Esophagus squamous epithelium (tissue), 5 donors: ENCODE results near the gene CLCN1. TPM values are rescaled to one million over a fixed set of nuclear protein-coding genes. Genes with fewer than 3 reads are reported as not detected.

ENCODE experiments used
- DNase-seq: peaks from one replicate; lab custom pipeline; 2025; lab: John Stamatoyannopoulos, UW
- H3K27ac ChIP-seq, 4 donors: fragments of 200-600 bp; sonication (generic); one replicate each; pipeline ENCODE4 v1.5.1; 2016 to 2019; ENCODE audit warnings: mild to moderate bottlenecking in 1 of 4
- H3K27me3 ChIP-seq, 4 donors: fragments of 200-600 bp; sonication (generic); 1 replicate in 3 of 4; 2 replicates in 1 of 4; pipeline versions ENCODE4 v1.5.1 to v1.6.0; 2017 to 2021; ENCODE audit warnings: antibody characterized with exemption in 1 of 4
- H3K36me3 ChIP-seq, 3 donors: fragments of 200-600 bp; sonication (generic); one replicate each; pipeline ENCODE4 v1.5.1; 2016 to 2019
- H3K4me1 ChIP-seq, 3 donors: fragments of 200-600 bp; sonication (generic); one replicate each; pipeline ENCODE4 v1.5.1; 2017 to 2019
- H3K4me3 ChIP-seq, 4 donors: fragments of 200-600 bp; sonication (generic); 1 replicate in 3 of 4; 2 replicates in 1 of 4; pipeline ENCODE4 v1.5.1; 2016 to 2019; ENCODE audit warnings: mild to moderate bottlenecking in 2 of 4, moderate library complexity in 1 of 4
- H3K9me3 ChIP-seq, 3 donors: fragments of 200-600 bp; sonication (generic); one replicate each; pipeline ENCODE4 v1.5.1; 2016 to 2019
- POLR2A ChIP-seq, 4 donors: fragments of 450-650 bp; IDR thresholded peaks; one replicate each; pipeline ENCODE4 v1.6.1; 2017; ENCODE audit warnings: antibody characterized with exemption in 4 of 4, mild to moderate bottlenecking in 4 of 4, moderate library complexity in 3 of 4
- WGBS, 2 donors: methylation state at CpG; one replicate each; pipeline ENCODE4 v1.1.5; 2018; 5-methylcytosine and 5-hydroxymethylcytosine counted together
- intact Hi-C: fragments of 100-400 bp; cut with DNase I; formaldehyde crosslinking; loops from one replicate; pipeline ENCODE4 v1.15.0; 2022
- total RNA-seq, 4 donors: library from RNA; depleted of rRNA; stranded (reverse); fragments of >200 nt; gene quantifications; one replicate each; pipeline ENCODE4 v1.1.0, GENCODE V29; 2016
- TF ChIP-seq, protein P1 (sequence below), 6 experiments: fragments of 450-650 bp in 4 of 6; fragments of 200-600 bp in 2 of 6; sonication (generic) in 2 of 6; IDR thresholded peaks; one replicate each; pipeline ENCODE4 v1.5.1; 2016 to 2019; ENCODE audit warnings: antibody characterized with exemption in 6 of 6, mild to moderate bottlenecking in 4 of 6, moderate library complexity in 4 of 6
- donor health status: DM: yes; HTN: yes; CAD: no.

The CLCN1 gene
- total RNA-seq, 4 donors from 2014 or later: under 0.01 to 0.91 (median 0.13) TPM; not detected in 1

DNA sequence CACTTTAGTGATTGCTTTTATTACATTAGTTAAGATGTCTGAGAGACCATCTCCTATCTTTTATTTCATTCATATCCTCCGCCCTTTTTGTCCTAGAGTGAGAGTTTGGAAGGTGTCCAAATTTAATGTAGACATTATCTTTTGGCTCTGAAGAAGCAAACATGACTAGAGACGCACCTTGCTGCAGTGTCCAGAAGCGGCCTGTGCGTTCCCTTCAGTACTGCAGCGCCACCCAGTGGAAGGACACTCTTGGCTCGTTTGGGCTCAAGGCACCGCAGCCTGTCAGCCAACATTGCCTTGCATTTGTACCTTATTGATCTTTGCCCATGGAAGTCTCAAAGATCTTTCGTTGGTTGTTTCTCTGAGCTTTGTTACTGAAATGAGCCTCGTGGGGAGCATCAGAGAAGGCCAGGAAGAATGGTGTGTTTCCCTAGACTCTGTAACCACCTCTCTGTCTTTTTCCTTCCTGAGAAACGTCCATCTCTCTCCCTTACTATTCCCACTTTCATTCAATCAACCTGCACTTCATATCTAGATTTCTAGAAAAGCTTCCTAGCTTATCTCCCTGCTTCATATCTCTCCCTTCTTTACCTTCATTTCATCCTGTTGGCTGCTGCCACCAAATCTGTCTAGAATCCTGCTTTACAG is 10.4 kb upstream of the CLCN1 start:
- intact Hi-C loops: no loop called here
- no peak for DNase-seq
- Histone ChIP-seq H3K27me3 (no peaks in the 10 kb centered on the region), H3K27ac (no peak overlapping the region), H3K9me3 (no peaks in the 10 kb centered on the region), H3K4me1 (no peaks in the 10 kb centered on the region), H3K36me3 (peaks cover 14 to 89% (median 27%) of the 10 kb centered on the region in 3 donors), H3K4me3 (no peak overlapping the region)
- 74 to 77% methylated on average over 9 to 10 of the region's 10 CpGs for WGBS, 2 donors
- TF ChIP-seq POLR2A (IDR thresholded peaks at IDR 0.05): no peak
- TF ChIP-seq, protein P1, sequence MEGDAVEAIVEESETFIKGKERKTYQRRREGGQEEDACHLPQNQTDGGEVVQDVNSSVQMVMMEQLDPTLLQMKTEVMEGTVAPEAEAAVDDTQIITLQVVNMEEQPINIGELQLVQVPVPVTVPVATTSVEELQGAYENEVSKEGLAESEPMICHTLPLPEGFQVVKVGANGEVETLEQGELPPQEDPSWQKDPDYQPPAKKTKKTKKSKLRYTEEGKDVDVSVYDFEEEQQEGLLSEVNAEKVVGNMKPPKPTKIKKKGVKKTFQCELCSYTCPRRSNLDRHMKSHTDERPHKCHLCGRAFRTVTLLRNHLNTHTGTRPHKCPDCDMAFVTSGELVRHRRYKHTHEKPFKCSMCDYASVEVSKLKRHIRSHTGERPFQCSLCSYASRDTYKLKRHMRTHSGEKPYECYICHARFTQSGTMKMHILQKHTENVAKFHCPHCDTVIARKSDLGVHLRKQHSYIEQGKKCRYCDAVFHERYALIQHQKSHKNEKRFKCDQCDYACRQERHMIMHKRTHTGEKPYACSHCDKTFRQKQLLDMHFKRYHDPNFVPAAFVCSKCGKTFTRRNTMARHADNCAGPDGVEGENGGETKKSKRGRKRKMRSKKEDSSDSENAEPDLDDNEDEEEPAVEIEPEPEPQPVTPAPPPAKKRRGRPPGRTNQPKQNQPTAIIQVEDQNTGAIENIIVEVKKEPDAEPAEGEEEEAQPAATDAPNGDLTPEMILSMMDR (IDR thresholded peaks at IDR 0.05): peak in 5 of 6 experiments; percentile 57 to 85 (median 66)

DNA sequence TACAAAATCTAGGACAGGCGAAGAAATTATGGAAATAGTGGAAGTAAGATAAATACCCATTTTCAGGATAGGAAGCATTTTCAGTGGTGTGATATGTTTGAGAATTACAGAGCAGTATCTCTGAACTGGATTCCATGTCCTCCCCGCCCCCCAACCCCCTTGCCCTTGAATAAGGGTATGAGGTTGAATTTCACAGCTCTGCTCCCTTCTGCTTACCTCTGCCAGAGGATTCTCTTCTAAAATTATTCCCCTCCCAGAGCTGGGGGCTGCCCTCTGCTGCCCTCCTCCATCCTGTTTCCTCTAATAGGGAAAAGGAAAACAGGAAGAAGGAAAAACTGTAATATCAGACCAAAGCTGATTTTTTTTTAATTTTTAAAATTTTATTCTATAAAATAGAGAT is 7.3 kb upstream of the CLCN1 start:
- intact Hi-C loops: no loop called here
- H3K4me3 ChIP-seq: no peak overlapping the region
- no peaks in the 10 kb centered on the region for H3K9me3 ChIP-seq
- TF ChIP-seq, protein P1 (IDR thresholded peaks at IDR 0.05): no peak
- TF ChIP-seq POLR2A (IDR thresholded peaks at IDR 0.05): no peak
- peaks cover 14 to 60% (median 18%) of the 10 kb centered on the region in 3 donors for H3K36me3 ChIP-seq
- H3K27ac ChIP-seq: no peak overlapping the region
- WGBS, 2 donors: 88 to 97% methylated on average over 2 of the region's 2 CpGs
- no peaks in the 10 kb centered on the region for H3K27me3 ChIP-seq
- no peaks in the 10 kb centered on the region for H3K4me1 ChIP-seq
- no peak for DNase-seq

DNA sequence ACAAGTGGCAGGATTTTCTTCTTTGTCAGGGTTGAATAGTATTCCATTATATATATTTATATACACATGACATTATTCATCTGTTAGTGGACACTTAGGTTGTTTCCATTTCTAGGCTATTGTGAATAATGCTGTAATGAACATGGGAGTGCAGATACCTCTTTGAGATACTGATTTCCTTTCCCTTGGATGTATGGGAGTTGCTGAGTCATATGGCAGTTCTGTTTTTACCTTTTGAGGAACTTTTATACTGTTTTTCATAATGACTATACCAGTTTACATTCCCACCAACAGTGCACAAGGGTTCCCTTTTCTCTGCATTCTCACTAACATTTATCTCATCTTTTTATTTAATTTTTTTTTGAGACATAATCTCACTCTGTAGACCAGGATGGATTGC is 1.8 kb upstream of the CLCN1 start:
- Histone ChIP-seq H3K4me1 (peaks cover 4 to 12% (median 8%) of the 10 kb centered on the region in 3 donors), H3K9me3 (no peaks in the 10 kb centered on the region), H3K27me3 (no peaks in the 10 kb centered on the region), H3K27ac (no peak overlapping the region), H3K36me3 (peaks cover 0 to 6% (median 0%) of the 10 kb centered on the region in 3 donors), H3K4me3 (no peak overlapping the region)
- TF ChIP-seq, protein P1 (IDR thresholded peaks at IDR 0.05): no peak
- TF ChIP-seq POLR2A (IDR thresholded peaks at IDR 0.05): no peak
- intact Hi-C loops: no loop called here
- DNase-seq: no peak

DNA sequence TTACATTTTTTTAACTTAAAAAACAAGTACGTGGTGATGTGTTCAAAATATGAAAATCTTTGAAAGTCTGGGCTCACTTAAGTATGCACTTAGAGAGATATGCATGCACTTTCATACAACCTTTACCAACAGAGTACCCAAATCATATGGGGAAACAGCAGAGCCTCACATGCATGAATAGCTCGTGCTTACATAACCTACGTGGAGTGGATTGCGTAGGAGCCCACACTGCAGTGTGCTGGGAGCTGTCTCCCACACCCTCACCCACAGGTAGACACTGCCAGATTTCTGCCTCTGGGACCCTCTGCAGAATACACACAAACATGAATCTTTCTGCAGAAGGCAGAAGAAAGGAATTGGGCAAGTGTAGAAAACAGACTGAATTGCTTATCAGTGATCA is 581 bp downstream of the CLCN1 start:
- H3K9me3 ChIP-seq: no peaks in the 10 kb centered on the region
- H3K4me1 ChIP-seq: peaks cover 6 to 32% (median 12%) of the 10 kb centered on the region in 3 donors
- intact Hi-C loops: no loop called here
- WGBS, 2 donors: 76 to 81% methylated on average over 4 of the region's 4 CpGs
- no peak for DNase-seq
- H3K36me3 ChIP-seq: no peaks in the 10 kb centered on the region
- TF ChIP-seq POLR2A (IDR thresholded peaks at IDR 0.05): no peak
- TF ChIP-seq, protein P1 (IDR thresholded peaks at IDR 0.05): no peak
- H3K4me3 ChIP-seq: no peak overlapping the region
- no peaks in the 10 kb centered on the region for H3K27me3 ChIP-seq
- no peak overlapping the region for H3K27ac ChIP-seq

DNA sequence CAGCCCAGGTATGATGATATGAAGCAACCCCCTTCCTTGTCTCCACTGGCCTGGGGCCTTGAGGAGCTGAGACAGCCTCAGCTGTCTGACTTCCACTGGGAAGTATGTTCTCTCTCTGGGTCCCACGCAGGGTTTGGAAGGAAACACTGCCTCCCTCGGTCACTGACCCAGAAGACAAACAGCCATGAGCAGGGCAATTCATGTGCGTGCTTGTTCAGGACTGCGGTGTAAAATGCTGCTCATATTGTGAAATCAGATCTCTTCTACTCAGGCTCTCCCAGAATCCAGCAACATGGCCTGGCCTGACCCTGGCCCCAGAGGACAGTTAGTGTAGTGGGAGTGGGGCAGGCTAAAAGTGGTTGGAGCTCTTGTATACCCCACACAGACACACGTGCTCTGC is 2.8 kb downstream of the CLCN1 start:
- Histone ChIP-seq H3K36me3 (no peaks in the 10 kb centered on the region), H3K4me3 (no peak overlapping the region), H3K27ac (peak overlapping the region; percentile 47 to 76 (median 70)), H3K27me3 (no peaks in the 10 kb centered on the region), H3K4me1 (peaks cover 6 to 39% (median 12%) of the 10 kb centered on the region in 3 donors), H3K9me3 (no peaks in the 10 kb centered on the region)
- TF ChIP-seq, protein P1 (IDR thresholded peaks at IDR 0.05): peak in 2 of 6 experiments; percentile 16 to 31
- TF ChIP-seq POLR2A (IDR thresholded peaks at IDR 0.05): no peak
- 40 to 60% methylated on average over 1 of the region's 5 CpGs for WGBS, 2 donors
- DNase-seq: no peak
- intact Hi-C loops: no loop called here
